Endometrial microvascular endothelial cells (primary cell): Measurements from ENCODE around the gene AP2M1. TPM values are rescaled to one million over a fixed set of nuclear protein-coding genes. Genes with fewer than 3 reads are reported as not detected.
"Not testable (repeated sequence)": the region's sequence is repeated elsewhere in the genome, so short reads cannot be mapped to it uniquely, and the experiment has no call there.

Source experiments
- in situ Hi-C: cut with HindIII; loops from 2 replicates; pipeline ENCODE4 v1.10.0; 2017; ENCODE audit warnings: low sequenced_read_pairs, low pct_unique_long_range_greater_than_20kb; ENCODE audit errors: inconsistent ontology term
- total RNA-seq: library from RNA; depleted of rRNA; stranded (reverse); fragments of >200 nt; gene quantifications from one replicate; pipeline ENCODE4 v1.2.3, GENCODE V29; 2015; ENCODE audit errors: inconsistent ontology term

The AP2M1 gene
- total RNA-seq, 1 donor from 2014 or later = 418 TPM

- in situ Hi-C loops = no loop called here
Observed at GRCh38 chr3:184155644-184156521, 18.8 kb upstream of the AP2M1 start.

- in situ Hi-C loops = no loop called here
Observed at GRCh38 chr3:184156522-184156955, 18.1 kb upstream of the AP2M1 start.

- in situ Hi-C loops = no loop called here
Observed at GRCh38 chr3:184157206-184157605, 17.4 kb upstream of the AP2M1 start.

GRCh38 chr3:184158404-184158803 is 16.3 kb upstream of the AP2M1 start:
- in situ Hi-C loops = no loop called here

- in situ Hi-C loops = no loop called here
Observed at GRCh38 chr3:184160456-184160855, 14.2 kb upstream of the AP2M1 start.

DNA sequence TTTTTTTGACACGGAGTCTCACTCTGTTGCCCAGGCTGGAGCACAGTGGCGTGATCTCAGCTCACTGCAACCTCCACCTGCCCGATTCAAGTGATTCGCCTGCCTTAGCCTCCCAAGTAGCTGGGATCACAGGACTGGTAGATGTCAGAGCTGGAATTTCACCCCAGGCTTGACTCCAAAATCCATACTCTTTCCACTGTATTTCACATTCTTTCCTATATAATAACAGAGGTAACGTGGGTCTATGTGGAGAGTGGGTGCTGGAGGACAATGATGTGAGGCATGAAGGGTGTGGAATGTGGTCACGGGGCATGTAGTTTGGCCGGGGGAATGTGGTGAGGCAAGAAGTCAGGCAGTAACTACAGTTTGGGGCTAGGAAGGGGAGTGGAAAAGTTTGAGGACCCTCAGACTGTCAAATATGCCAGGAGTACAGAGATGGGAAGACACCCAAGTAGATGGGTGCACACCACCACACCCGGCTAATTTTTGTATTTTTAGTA is 12.0 kb upstream of the AP2M1 start:
- in situ Hi-C loops = not testable (repeated sequence)

- in situ Hi-C loops = no loop called here
Observed at GRCh38 chr3:184164648-184165330, 9.9 kb upstream of the AP2M1 start.

DNA sequence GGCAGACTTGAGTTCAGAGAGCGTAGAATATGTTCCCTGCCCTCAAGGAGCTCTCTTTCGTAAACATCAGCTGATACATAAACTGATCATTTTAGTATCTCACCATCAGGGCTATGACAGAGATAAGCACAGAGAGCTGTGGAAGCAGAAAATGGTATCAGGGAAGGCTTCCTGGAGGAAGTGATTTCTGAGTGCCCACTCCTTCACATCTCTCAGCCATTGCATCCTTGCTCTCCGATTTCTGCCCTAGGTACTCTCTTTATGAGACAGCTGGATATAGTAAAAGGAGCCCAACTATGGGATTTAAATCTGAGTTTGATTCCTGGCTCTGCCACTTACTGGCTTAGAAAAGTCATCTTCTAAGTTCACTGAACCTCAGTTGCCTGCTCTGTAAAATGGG is 9.1 kb upstream of the AP2M1 start:
- in situ Hi-C loops = no loop called here

DNA sequence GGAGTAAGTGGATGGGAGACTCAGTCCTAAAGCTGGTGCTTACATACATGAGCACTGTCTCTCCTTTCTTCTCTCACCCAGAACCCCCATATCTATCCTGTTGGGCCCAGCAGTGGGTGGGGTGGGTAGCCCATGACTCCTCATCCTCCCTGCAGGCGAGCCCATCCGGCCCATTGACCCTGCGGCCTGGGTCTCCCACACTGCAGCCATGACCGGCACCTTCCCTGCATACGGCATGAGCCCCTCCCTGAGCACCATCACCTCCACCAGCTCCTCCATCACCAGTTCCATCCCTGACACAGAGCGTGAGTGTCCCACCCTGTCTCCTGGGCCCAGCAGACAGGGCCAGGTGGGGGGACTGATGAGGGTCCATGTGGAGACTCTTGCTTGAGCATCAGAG is 8.0 kb upstream of the AP2M1 start:
- in situ Hi-C loops = no loop called here

DNA sequence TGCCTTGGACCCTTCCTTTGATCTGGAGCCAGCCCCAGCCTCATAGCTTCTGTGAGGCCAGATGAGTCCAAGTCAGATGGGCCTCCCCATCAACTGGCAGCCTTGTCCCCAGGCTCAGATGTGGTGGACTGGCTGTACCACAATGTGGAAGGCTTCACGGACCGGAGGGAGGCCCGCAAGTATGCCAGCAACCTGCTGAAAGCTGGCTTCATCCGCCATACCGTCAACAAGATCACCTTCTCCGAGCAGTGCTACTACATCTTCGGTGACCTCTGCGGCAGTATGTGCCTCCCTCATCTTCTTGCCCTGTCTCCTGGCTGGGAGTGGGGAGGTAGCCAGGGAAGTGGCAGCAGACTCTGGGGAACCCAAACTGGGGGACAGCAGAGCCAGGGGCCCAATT is 6.9 kb upstream of the AP2M1 start:
- in situ Hi-C loops = no loop called here

GRCh38 chr3:184168363-184169120 is 6.1 kb upstream of the AP2M1 start:
- in situ Hi-C loops = no loop called here

- in situ Hi-C loops = no loop called here
Observed at GRCh38 chr3:184169896-184170875, 4.5 kb upstream of the AP2M1 start.

GRCh38 chr3:184171562-184171961 is 3.1 kb upstream of the AP2M1 start:
- in situ Hi-C loops = no loop called here

DNA sequence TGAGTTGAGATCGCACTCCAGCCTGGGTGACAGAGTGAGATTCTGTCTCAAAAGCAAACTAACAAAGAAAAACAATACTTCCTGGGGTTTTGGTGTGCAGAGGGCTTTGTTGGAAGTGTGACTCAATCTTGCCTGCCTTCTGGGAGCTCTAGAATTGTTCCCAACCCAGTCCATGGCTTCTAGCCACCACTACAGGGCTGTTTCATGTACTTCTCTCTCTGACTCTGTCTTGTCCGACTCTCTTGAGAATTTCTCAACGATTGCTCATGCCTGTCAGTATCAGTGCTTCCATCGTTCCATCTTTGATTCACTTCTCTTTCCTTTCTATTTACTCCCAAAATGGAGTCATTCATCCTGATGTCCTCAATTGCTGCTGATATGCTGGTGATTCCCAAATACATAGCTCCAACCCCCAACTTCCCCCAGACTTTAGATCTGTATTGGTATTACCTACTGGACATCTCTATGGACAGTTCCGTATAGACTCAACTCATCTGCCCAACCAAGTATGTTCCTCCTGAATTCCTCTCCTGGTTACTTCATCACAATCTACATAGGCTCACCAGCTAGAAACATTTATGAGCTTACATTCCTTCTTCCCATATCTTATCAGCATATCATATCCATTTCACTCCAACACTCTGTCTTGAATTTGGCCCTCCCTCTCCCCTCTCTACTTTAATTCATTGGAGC is 1.8 kb upstream of the AP2M1 start:
- in situ Hi-C loops = no loop called here

- in situ Hi-C loops = no loop called here
Observed at GRCh38 chr3:184173374-184173722, 1.3 kb upstream of the AP2M1 start.

DNA sequence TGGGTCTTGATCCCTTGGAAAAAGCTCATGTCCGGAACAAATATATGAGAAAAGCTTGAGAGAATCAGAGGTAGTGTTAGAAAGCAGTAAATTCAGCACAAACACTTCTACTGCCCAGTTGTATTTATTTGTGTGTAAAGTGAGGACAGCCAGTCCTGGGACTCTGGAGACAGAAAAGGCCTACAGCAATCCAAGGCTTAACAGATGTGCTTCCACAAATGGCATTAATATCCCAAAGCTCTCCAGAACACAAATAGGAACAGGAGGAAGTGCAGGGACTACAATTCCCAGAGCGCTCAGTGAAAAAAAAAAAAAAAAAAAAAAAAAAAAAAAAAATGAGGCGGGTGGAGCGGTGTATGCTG is 390 bp upstream of the AP2M1 start:
- in situ Hi-C loops = no loop called here

DNA sequence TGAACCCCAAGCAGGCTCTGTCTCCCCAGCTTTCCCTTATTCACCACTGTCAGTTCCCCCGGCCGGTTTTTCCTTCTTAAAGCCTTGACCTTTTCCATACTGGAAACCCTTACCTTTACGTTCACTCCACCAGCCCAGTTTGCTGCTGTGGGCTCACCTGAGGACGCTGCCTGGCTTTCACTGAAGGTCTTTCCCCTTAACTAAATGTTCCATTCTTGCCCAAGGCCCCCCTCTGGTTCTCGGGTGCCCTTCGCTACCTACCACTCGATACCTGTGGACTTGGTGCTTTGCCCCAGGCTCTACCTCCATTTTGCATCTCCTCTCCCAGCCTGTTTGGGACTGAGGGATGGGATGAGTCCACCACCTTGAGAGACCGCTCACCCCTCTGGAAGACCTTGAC is 851 bp downstream of the AP2M1 start:
- in situ Hi-C loops = no loop called here

DNA sequence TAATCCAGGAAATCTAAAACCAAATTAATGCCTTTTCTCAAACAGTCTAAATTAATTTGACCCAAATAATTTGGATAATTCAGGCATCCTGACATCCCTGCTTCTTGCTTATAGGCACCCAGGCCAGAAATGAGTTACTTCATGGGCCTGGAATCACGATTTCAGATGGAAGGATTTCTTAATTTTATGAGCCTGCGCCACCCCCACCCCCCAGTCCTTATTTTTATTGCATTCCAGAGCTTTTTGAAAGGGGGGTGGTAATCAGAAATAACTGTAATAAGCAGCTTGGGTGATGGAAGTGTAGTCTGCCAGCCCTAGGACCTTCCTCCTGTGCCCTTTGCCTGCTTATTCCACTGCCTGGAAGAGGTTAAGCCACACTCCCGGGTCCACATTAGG is 1.3 kb downstream of the AP2M1 start:
- in situ Hi-C loops = no loop called here
